Measurements from ENCODE around the gene ZNF581.

ZNF581 gene

GRCh38 chr19:55650602-55651230 is 7.3 kb downstream of the ZNF581 start:
- no peak for DNase-seq

GRCh38 chr19:55651236-55651635 is 7.8 kb downstream of the ZNF581 start:
- no peak for DNase-seq

- DNase-seq, result no peak
Observed at GRCh38 chr19:55652311-55653128, 9.1 kb downstream of the ZNF581 start.

GRCh38 chr19:55653651-55654322 is 10.3 kb downstream of the ZNF581 start:
- DNase-seq, result peak; percentile 99

GRCh38 chr19:55654323-55654867 is 10.9 kb downstream of the ZNF581 start:
- DNase-seq, result peak; percentile 100

- DNase-seq, result peak; percentile 97
Observed at GRCh38 chr19:55654868-55655647, 11.6 kb downstream of the ZNF581 start, which contains the start of gene U2AF2. U2AF2 (plus strand) TSS chr19:55655035; CDS start chr19:55655105, 70 bp downstream.

- DNase-seq, result no peak
Observed at GRCh38 chr19:55655648-55656040, 12.2 kb downstream of the ZNF581 start.

- no peak for DNase-seq
Observed at GRCh38 chr19:55656552-55656951, 13.1 kb downstream of the ZNF581 start.

- DNase-seq, result no peak
Observed at GRCh38 chr19:55656988-55657747, 13.7 kb downstream of the ZNF581 start.

- DNase-seq, result no peak
Observed at GRCh38 chr19:55658846-55659459, 15.5 kb downstream of the ZNF581 start.

GRCh38 chr19:55659822-55660221 is 16.4 kb downstream of the ZNF581 start:
- no peak for DNase-seq

- no peak for DNase-seq
Observed at GRCh38 chr19:55660404-55660803, 17.0 kb downstream of the ZNF581 start.

GRCh38 chr19:55660991-55661390 is 17.5 kb downstream of the ZNF581 start:
- no peak for DNase-seq

- no peak for DNase-seq
Observed at GRCh38 chr19:55661826-55662225, 18.4 kb downstream of the ZNF581 start.

GRCh38 chr19:55663846-55664536 is 20.5 kb downstream of the ZNF581 start:
- DNase-seq, result no peak

- no peak for DNase-seq
Observed at GRCh38 chr19:55666343-55667005, 23.0 kb downstream of the ZNF581 start.

GRCh38 chr19:55667006-55667381 is 23.5 kb downstream of the ZNF581 start:
- DNase-seq, result no peak

- no peak for DNase-seq
Observed at GRCh38 chr19:55667511-55667910, 24.1 kb downstream of the ZNF581 start.

- DNase-seq, result no peak
Observed at GRCh38 chr19:55667958-55668357, 24.5 kb downstream of the ZNF581 start.
